IMR-90 (cell line): ENCODE data around the gene FASTKD1. TPM values are rescaled to one million over a fixed set of nuclear protein-coding genes. Genes with fewer than 3 reads are reported as not detected.

ENCODE experiments used
- ATAC-seq: fragments of 200-7000 bp; cut with Tn5 transposase; 2 replicates; pipeline ENCODE4 v1.9.1; 2020; ENCODE audit warnings: low read depth, mild to moderate bottlenecking, moderate library complexity
- BruUV-seq: library from RNA; stranded (reverse); fragments of 400-500 nt; replicated peaks from 2 replicates; lab custom pipeline; 2021; lab: Mats Ljungman, UMichigan
- CTCF ChIA-PET: fragments of 300-600 bp; formaldehyde crosslinking; extraction: SDS; loops from one replicate; lab custom pipeline; 2021; ENCODE audit warnings: antibody characterized with exemption; lab: Yijun Ruan, JAX
- POLR2A ChIA-PET: fragments of 300-600 bp; sonication (Branson Sonifier 250); formaldehyde crosslinking; loops from one replicate; lab custom pipeline; 2022; ENCODE audit warnings: antibody characterized with exemption; ENCODE audit not compliant: unreplicated experiment; lab: Charles Lee
- DNase-seq: peaks from one replicate; pipeline ENCODE4 v3.0.0; 2013
- H2AFZ ChIP-seq: replicated peaks from 2 replicates; pipeline ENCODE3; 2013; ENCODE audit warnings: low read length, mild to moderate bottlenecking; ENCODE audit not compliant: poor library complexity
- H2AK5ac ChIP-seq: 2 replicates; pipeline ENCODE4 v1.6.1; 2013; ENCODE audit warnings: low read depth, low read length, inconsistent platforms
- H2AK9ac ChIP-seq: replicated peaks from 2 replicates; pipeline ENCODE3; 2013; ENCODE audit warnings: mild to moderate bottlenecking, low read depth, low read length, moderate library complexity; ENCODE audit not compliant: poor library complexity
- H2BK120ac ChIP-seq: 2 replicates; pipeline ENCODE4 v1.6.1; 2013; ENCODE audit warnings: low read depth, low read length, inconsistent platforms
- H2BK15ac ChIP-seq: 3 replicates; pipeline ENCODE4 v1.6.1; 2013; ENCODE audit warnings: low read depth, low read length, inconsistent platforms
- H2BK20ac ChIP-seq: 2 replicates; pipeline ENCODE4 v1.6.1; 2013; ENCODE audit warnings: low read depth, mild to moderate bottlenecking, inconsistent platforms, low read length, moderate library complexity
- H2BK5ac ChIP-seq: 2 replicates; pipeline ENCODE4 v1.6.1; 2013; ENCODE audit warnings: mild to moderate bottlenecking, low read depth, low read length, inconsistent platforms; ENCODE audit not compliant: poor library complexity, severe bottlenecking
- H3K14ac ChIP-seq: replicated peaks from 2 replicates; pipeline ENCODE4 v1.6.1; 2013; ENCODE audit warnings: low read depth, low read length, inconsistent platforms
- H3K18ac ChIP-seq: 2 replicates; pipeline ENCODE4 v1.6.1; 2013; ENCODE audit warnings: low read depth, low read length, control low read depth
- H3K23ac ChIP-seq: 2 replicates; pipeline ENCODE4 v1.6.1; 2013; ENCODE audit warnings: low read depth, low read length, inconsistent platforms
- H3K27ac ChIP-seq: 2 replicates; pipeline ENCODE4 v1.5.1; 2013; ENCODE audit warnings: mild to moderate bottlenecking, control low read depth, low read length; ENCODE audit not compliant: insufficient read depth
- H3K27me3 ChIP-seq: 2 replicates; pipeline ENCODE4 v1.6.1; 2013; ENCODE audit warnings: low read length; ENCODE audit not compliant: control insufficient read depth, insufficient read depth
- H3K36me3 ChIP-seq: 2 replicates; pipeline ENCODE4 v1.6.1; 2013; ENCODE audit warnings: low read length, mixed read lengths; ENCODE audit not compliant: control insufficient read depth, insufficient read depth
- H3K4ac ChIP-seq: 2 replicates; pipeline ENCODE4 v1.6.1; 2013; ENCODE audit warnings: low read depth, low read length, inconsistent platforms
- H3K4me1 ChIP-seq: 2 replicates; pipeline ENCODE4 v1.6.1; 2013; ENCODE audit warnings: low read length, mixed read lengths; ENCODE audit not compliant: control insufficient read depth, insufficient read depth
- H3K4me2 ChIP-seq: 2 replicates; pipeline ENCODE4 v1.6.1; 2013; ENCODE audit warnings: low read depth, mild to moderate bottlenecking, control low read depth, low read length, moderate library complexity
- H3K4me3 ChIP-seq: 2 replicates; pipeline ENCODE4 v1.5.1; 2013; ENCODE audit warnings: low read depth, mild to moderate bottlenecking, control low read depth, low read length, moderate library complexity; ENCODE audit not compliant: insufficient read depth
- H3K56ac ChIP-seq: 2 replicates; pipeline ENCODE4 v1.6.1; 2013; ENCODE audit warnings: low read length, inconsistent platforms; ENCODE audit not compliant: insufficient read depth; ENCODE audit errors: extremely low read depth
- H3K79me1 ChIP-seq, 2 experiments: 2 replicates each; pipeline ENCODE4 v1.6.1; 2013; ENCODE audit warnings: low read length in 2 of 2, inconsistent platforms in 1 of 2, low read depth in 1 of 2
- H3K9ac ChIP-seq: 2 replicates; pipeline ENCODE4 v1.6.1; 2013; ENCODE audit warnings: low read depth, low read length, control low read depth
- H3K9me1 ChIP-seq: 2 replicates; pipeline ENCODE4 v1.6.1; 2013; ENCODE audit warnings: low read length, inconsistent platforms; ENCODE audit not compliant: insufficient read depth
- H3K9me3 ChIP-seq: 2 replicates; pipeline ENCODE4 v1.6.1; 2013; ENCODE audit warnings: low read length; ENCODE audit not compliant: control insufficient read depth, insufficient read depth
- H4K20me1 ChIP-seq: 2 replicates; pipeline ENCODE4 v1.6.1; 2013; ENCODE audit warnings: low read length, inconsistent platforms; ENCODE audit not compliant: insufficient read depth
- H4K5ac ChIP-seq: 2 replicates; pipeline ENCODE4 v1.6.1; 2013; ENCODE audit warnings: mild to moderate bottlenecking, low read depth, low read length, control low read depth
- H4K8ac ChIP-seq, 2 experiments: 2 replicates each; pipeline ENCODE4 v1.6.1; 2013; ENCODE audit warnings: low read depth in 2 of 2, low read length in 2 of 2, control low read depth in 1 of 2, inconsistent platforms in 1 of 2
- H4K91ac ChIP-seq: 2 replicates; pipeline ENCODE4 v1.6.1; 2013; ENCODE audit warnings: low read depth, low read length, inconsistent platforms; ENCODE audit not compliant: insufficient read depth
- MAFK ChIP-seq: IDR thresholded peaks from 2 replicates; pipeline ENCODE4 v1.6.1; 2012; ENCODE audit warnings: low read depth, low read length, improper control_type of control experiment
- dilution Hi-C: fragments of 300-500 bp; cut with HindIII; formaldehyde crosslinking; loops from one replicate; pipeline ENCODE4 v1.14.3; 2018; ENCODE audit warnings: low sequenced_read_pairs; ENCODE audit not compliant: unreplicated experiment
- in situ Hi-C: fragments of 300-500 bp; cut with MboI; formaldehyde crosslinking; loops from 3 replicates; pipeline ENCODE4 v1.14.3; 2019; ENCODE audit warnings: low sequenced_read_pairs, inconsistent platforms, mixed read lengths
- intact Hi-C: fragments of 100-400 bp; cut with micrococcal nuclease; formaldehyde crosslinking; loops from 2 replicates; pipeline ENCODE4 v1.10.0; 2022
- polyA plus RNA-seq, 3 experiments: library from polyadenylated mRNA; depleted of rRNA; stranded (reverse); fragments of >200 nt; gene quantifications; 2 replicates each; pipeline ENCODE4 v1.2.3, GENCODE V29; 2012; ENCODE audit warnings: low replicate concordance in 1 of 3
- total RNA-seq: library from RNA; depleted of rRNA; stranded (reverse); fragments of >200 nt; gene quantifications from 2 replicates; pipeline ENCODE4 v1.2.3, GENCODE V29; 2012
- TF ChIP-seq, protein P1 (sequence below): fragments of 150-350 bp; IDR thresholded peaks from 2 replicates; pipeline ENCODE4 v1.6.1; 2017; ENCODE audit warnings: mild to moderate bottlenecking, antibody characterized with exemption, low read length, low read depth

Gene FASTKD1
- total and polyA plus RNA-seq, 2 of the 4 experiments (the other 2 are of a cell fraction): 11.4 to 11.5 TPM

DNA sequence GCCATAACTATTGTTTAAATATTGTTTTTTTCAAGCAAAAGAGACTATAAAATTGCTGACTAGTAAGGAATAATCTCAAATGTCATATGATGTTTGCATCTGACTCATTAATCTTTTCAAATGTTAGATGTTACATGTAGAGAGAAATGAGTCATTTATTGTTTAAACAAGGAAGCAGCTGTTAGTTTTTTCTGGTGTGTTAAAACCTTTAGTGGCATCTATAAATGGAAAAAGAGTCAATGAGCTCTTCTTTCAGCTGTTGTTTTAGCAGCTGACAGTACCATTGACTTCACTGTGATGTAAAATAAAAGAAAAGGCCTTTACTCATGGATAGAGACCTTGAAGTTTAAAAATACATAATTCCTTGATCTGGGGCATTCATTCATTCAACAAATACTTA is 66.0 kb downstream of the FASTKD1 start:
- H4K5ac ChIP-seq: no peak overlapping the region
- H3K9me3 ChIP-seq: 0 out of 2 replicates have a peak, but pooled peaks cover 3% of the 10 kb centered on the region
- intact Hi-C loops (no loop called here), dilution Hi-C loops (no loop called here), in situ Hi-C loops (no loop called here)
- ChIA-PET POLR2A (interaction anchor here (0.5 kb wide), 1 partner anchor 274 kb away, joined by 3 read pairs; no protein-coding TSS in a partner anchor), CTCF (no interaction called here)
- H3K56ac ChIP-seq: no peak overlapping the region
- no peak overlapping the region for H2BK20ac ChIP-seq
- H3K14ac ChIP-seq: no peak overlapping the region
- H3K9ac ChIP-seq: no peak overlapping the region
- H3K4me2 ChIP-seq: no peak overlapping the region
- no TSS peak for BruUV-seq
- H3K79me1 ChIP-seq: no peaks in the 10 kb centered on the region
- H4K20me1 ChIP-seq: no peaks in the 10 kb centered on the region
- peaks cover 3% of the 10 kb centered on the region; the same call in 1 of the 2 replicates for H3K36me3 ChIP-seq
- H4K91ac ChIP-seq: no peak overlapping the region
- no peak overlapping the region for H3K23ac ChIP-seq
- ATAC-seq (peak; percentile 44), DNase-seq (peak; percentile 78)
- peaks cover 5% of the 10 kb centered on the region; the same call in 1 of the 2 replicates for H3K9me1 ChIP-seq
- H3K4ac ChIP-seq: no peak overlapping the region
- no peak overlapping the region for H2BK15ac ChIP-seq
- peaks cover 2% of the 10 kb centered on the region; the same call in 1 of the 2 replicates for H3K4me1 ChIP-seq
- no peak overlapping the region for H3K4me3 ChIP-seq
- H3K18ac ChIP-seq: no peak overlapping the region; the same call in 1 of the 2 replicates
- no peak overlapping the region for H2AFZ ChIP-seq
- H2BK5ac ChIP-seq: peak overlapping the region; percentile 1
- TF ChIP-seq, protein P1, sequence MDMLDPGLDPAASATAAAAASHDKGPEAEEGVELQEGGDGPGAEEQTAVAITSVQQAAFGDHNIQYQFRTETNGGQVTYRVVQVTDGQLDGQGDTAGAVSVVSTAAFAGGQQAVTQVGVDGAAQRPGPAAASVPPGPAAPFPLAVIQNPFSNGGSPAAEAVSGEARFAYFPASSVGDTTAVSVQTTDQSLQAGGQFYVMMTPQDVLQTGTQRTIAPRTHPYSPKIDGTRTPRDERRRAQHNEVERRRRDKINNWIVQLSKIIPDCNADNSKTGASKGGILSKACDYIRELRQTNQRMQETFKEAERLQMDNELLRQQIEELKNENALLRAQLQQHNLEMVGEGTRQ: no peak
- peak; percentile 97 for TF ChIP-seq MAFK
- no peak overlapping the region for H3K27ac ChIP-seq
- no peak overlapping the region for H2AK5ac ChIP-seq
- no peak overlapping the region for H2AK9ac ChIP-seq
- H3K27me3 ChIP-seq: no peaks in the 10 kb centered on the region
- H2BK120ac ChIP-seq: no peak overlapping the region
- no peak overlapping the region; a peak in 1 of 4 replicates for H4K8ac ChIP-seq
